Gastroesophageal sphincter (tissue), 4 donors: ENCODE results near the gene C22orf31. TPM values are rescaled to one million over a fixed set of nuclear protein-coding genes. Genes with fewer than 3 reads are reported as not detected.
"Not testable (repeated sequence)": the region's sequence is repeated elsewhere in the genome, so short reads cannot be mapped to it uniquely, and the experiment has no call there.

Source experiments
- ATAC-seq: fragments of 150-250 bp; one replicate; pipeline ENCODE4 v1.9.1; 2016; ENCODE audit warnings: mild to moderate bottlenecking, moderate library complexity
- H3K27ac ChIP-seq, 4 donors: fragments of 200-600 bp; sonication (generic) in 3 of 4; 1 replicate in 3 of 4; 2 replicates in 1 of 4; pipeline ENCODE4 v1.5.1; 2016 to 2019
- H3K27me3 ChIP-seq: fragments of 200-600 bp; sonication (generic); one replicate; pipeline ENCODE4 v1.5.1; 2019
- H3K36me3 ChIP-seq, 2 donors: fragments of 200-600 bp; sonication (generic); one replicate each; pipeline ENCODE4 v1.5.1; 2019; ENCODE audit warnings: control low read depth in 1 of 2
- H3K4me1 ChIP-seq, 3 donors: fragments of 200-600 bp; sonication (generic); 1 replicate in 2 of 3; 2 replicates in 1 of 3; pipeline ENCODE4 v1.5.1; 2016 to 2019; ENCODE audit warnings: control low read depth in 2 of 3
- H3K4me3 ChIP-seq, 2 donors: fragments of 200-600 bp; sonication (generic); one replicate each; pipeline ENCODE4 v1.5.1; 2019; ENCODE audit warnings: mild to moderate bottlenecking in 1 of 2, moderate library complexity in 1 of 2
- H3K9me3 ChIP-seq, 3 donors: fragments of 200-600 bp; sonication (generic); one replicate each; pipeline ENCODE4 v1.5.1; 2017 to 2019; ENCODE audit warnings: control low read depth in 2 of 3
- EP300 ChIP-seq: sonication (generic); formaldehyde crosslinking; IDR thresholded peaks from one replicate; pipeline ENCODE4 v1.6.1; 2017; ENCODE audit warnings: antibody characterized with exemption, mild to moderate bottlenecking
- POLR2A ChIP-seq, 2 donors: fragments of 450-650 bp; IDR thresholded peaks; one replicate each; pipeline ENCODE4 v1.6.1; 2017; ENCODE audit warnings: antibody characterized with exemption in 2 of 2, mild to moderate bottlenecking in 2 of 2, moderate library complexity in 1 of 2
- POLR2AphosphoS5 ChIP-seq: sonication (generic); formaldehyde crosslinking; IDR thresholded peaks from one replicate; pipeline ENCODE4 v1.6.1; 2017; ENCODE audit warnings: antibody characterized with exemption
- WGBS, 2 donors: methylation state at CpG; one replicate each; pipeline ENCODE4 v1.1.5; 2018; ENCODE audit warnings: low coverage in 1 of 2; 5-methylcytosine and 5-hydroxymethylcytosine counted together
- total RNA-seq, 4 donors: library from RNA; depleted of rRNA; stranded (reverse); fragments of >200 nt; gene quantifications; one replicate each; pipeline ENCODE4 v1.1.0, GENCODE V29; 2016
- TF ChIP-seq, protein P1 (sequence below), 4 experiments: fragments of 200-600 bp in 2 of 4; fragments of 450-650 bp in 2 of 4; sonication (generic) in 1 of 4; IDR thresholded peaks; one replicate each; pipeline ENCODE4 v1.5.1; 2017 to 2019; ENCODE audit warnings: antibody characterized with exemption in 4 of 4, mild to moderate bottlenecking in 2 of 4, moderate library complexity in 2 of 4

C22orf31 gene
- total RNA-seq, 4 donors from 2014 or later, result not detected

DNA sequence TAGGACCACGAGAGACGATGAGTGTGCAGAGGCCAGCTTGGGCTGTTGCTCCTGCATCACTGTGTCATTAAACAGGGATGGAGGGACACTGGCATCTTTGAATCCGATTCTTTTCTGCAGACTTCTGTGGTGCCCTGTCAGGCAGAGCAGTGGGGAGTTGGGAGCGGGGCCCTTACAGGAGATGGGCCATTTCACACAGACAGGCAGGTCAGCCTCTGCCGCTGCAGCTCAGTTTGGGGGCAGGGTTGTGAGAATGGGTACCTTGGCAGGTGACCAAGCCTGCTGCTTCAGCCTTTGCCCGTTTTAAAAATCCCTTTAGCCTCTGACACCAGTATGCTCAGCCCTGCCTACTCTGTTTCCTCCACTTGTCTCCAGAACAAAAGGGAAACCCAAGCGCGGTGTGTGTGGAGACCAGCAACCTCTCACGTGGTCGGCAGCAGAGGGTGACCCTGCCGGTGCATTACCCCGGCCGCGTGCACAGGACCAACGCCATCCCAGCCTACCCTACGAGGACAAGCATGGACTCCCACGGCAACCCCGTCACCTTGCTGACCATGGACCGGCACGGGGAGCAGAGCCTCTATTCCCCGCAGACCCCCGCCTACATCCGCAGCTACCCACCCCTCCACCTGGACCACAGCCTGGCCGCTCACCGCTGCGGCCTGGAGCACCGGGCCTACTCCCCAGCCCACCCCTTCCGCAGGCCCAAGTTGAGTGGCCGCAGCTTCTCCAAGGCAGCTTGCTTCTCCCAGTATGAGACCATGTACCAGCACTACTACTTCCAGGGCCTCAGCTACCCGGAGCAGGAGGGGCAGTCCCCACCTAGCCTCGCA lies 12.6 kb downstream of the C22orf31 start:
- Histone ChIP-seq H3K9me3 (no peaks in the 10 kb centered on the region), H3K4me3 (no peak overlapping the region), H3K27me3 (no peaks in the 10 kb centered on the region), H3K27ac (no peak overlapping the region), H3K36me3 (peaks cover 0 to 75% of the 10 kb centered on the region in 2 donors), H3K4me1 (peaks cover 0 to 8% (median 0%) of the 10 kb centered on the region in 3 donors)
- ATAC-seq, result no peak
- TF ChIP-seq POLR2A (IDR thresholded peaks at IDR 0.05) (no peak), POLR2AphosphoS5 (no peak)
- TF ChIP-seq, protein P1, sequence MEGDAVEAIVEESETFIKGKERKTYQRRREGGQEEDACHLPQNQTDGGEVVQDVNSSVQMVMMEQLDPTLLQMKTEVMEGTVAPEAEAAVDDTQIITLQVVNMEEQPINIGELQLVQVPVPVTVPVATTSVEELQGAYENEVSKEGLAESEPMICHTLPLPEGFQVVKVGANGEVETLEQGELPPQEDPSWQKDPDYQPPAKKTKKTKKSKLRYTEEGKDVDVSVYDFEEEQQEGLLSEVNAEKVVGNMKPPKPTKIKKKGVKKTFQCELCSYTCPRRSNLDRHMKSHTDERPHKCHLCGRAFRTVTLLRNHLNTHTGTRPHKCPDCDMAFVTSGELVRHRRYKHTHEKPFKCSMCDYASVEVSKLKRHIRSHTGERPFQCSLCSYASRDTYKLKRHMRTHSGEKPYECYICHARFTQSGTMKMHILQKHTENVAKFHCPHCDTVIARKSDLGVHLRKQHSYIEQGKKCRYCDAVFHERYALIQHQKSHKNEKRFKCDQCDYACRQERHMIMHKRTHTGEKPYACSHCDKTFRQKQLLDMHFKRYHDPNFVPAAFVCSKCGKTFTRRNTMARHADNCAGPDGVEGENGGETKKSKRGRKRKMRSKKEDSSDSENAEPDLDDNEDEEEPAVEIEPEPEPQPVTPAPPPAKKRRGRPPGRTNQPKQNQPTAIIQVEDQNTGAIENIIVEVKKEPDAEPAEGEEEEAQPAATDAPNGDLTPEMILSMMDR (IDR thresholded peaks at IDR 0.05), result no peak
- WGBS, 2 donors, result 60 to 93% methylated on average over 1 to 3 of the region's 31 CpGs

DNA sequence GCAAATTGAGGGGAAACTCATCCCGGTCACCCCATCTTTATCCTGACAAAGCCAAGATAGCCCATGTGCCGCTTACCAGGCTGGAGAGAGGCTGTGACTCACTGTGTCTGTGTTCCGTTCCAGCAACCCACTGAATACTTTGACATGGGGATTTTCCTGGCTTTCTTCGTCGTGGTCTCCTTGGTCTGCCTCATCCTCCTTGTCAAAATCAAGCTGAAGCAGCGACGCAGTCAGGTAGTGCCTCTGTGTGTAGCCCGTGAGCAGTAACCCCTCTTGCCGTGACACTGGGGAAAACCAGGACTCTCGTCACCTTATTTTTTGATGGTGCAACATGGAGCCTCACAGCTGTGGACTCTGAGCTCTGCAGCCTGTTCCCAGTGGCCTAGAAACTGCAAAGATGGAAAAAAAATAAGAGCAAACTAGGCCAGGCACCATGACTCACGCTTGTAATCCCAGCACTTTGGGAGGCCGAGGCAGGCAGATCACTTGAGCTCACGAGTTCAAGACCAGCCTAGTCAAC lies 16.9 kb downstream of the C22orf31 start:
- 64 to 71% methylated on average over 5 to 12 of the region's 13 CpGs for WGBS, 2 donors
- TF ChIP-seq, protein P1 (IDR thresholded peaks at IDR 0.05), result no peak
- TF ChIP-seq POLR2A (IDR thresholded peaks at IDR 0.05), result no peak
- TF ChIP-seq EP300, result no peak
- TF ChIP-seq POLR2AphosphoS5, result no peak
- ATAC-seq, result peak; percentile 42
- peak overlapping the region in 3 of 4 donors; percentile 32 to 62 (median 45) for H3K27ac ChIP-seq
- H3K36me3 ChIP-seq, result peaks cover 0 to 67% of the 10 kb centered on the region in 2 donors
- no peaks in the 10 kb centered on the region for H3K27me3 ChIP-seq
- H3K9me3 ChIP-seq, result no peaks in the 10 kb centered on the region
- H3K4me3 ChIP-seq, result no peak overlapping the region
- peaks cover 0 to 28% (median 0%) of the 10 kb centered on the region in 3 donors for H3K4me1 ChIP-seq

DNA sequence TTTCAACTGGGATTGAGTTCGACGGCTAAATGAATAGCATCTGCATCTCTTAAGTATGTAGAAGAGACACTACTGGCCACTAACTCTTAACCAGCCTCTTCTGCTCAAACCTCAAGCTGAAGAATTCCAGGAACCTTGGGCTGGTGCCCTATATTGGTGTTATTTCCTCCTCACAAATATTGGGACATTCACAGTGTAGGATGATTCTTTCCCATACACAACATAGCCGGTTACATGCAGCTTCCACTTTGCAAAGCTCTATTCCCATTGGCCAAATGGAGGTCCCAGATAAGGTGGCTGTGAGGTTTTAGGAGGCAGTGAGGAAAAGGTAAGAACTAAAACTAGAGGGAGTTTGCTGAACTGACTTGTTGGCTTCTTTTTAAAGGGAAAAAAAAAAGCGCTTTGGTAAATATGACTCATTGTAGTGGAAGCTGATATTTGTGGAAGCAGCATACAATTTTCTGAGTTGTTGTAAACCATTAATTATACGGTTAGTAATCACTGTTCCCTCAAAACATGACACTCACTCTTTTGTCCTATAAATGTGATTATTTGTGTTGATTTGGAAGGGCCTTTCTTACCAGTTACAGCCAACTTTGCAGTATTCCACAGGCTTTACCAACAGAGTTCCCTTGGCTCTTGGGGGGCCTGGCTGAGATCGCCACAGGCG lies 17.6 kb downstream of the C22orf31 start:
- Histone ChIP-seq H3K9me3 (no peaks in the 10 kb centered on the region), H3K36me3 (peaks cover 0 to 61% of the 10 kb centered on the region in 2 donors), H3K27me3 (no peaks in the 10 kb centered on the region), H3K4me1 (peaks cover 0 to 28% (median 0%) of the 10 kb centered on the region in 3 donors), H3K4me3 (no peak overlapping the region), H3K27ac (peak overlapping the region in 3 of 4 donors; percentile 32 to 62 (median 45))
- ATAC-seq, result no peak
- 53 to 82% methylated on average over 5 to 6 of the region's 7 CpGs for WGBS, 2 donors
- TF ChIP-seq POLR2A (IDR thresholded peaks at IDR 0.05) (no peak), EP300 (no peak), POLR2AphosphoS5 (no peak)
- TF ChIP-seq, protein P1 (IDR thresholded peaks at IDR 0.05), result no peak

DNA sequence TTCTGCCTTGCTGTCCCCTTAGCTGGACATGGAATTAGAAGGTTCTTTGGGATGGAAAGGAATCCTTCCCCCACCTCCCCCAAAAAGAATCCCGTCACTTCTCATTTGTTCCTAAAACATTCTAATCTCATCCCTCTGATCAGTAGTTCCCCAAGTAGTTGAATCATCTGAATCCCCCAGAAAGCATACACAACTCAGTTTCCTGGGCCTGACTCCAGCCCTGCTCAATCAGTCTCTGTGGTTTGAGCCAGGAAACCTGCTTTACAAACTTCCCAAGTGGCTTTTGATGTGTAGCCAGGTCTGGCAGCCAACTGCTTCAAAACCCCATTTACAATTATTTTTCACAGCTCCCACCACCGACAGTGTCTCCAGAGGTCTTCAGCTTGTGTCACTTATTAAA lies 20.2 kb downstream of the C22orf31 start:
- 18 to 51% methylated on average over 2 of the region's 2 CpGs for WGBS, 2 donors
- TF ChIP-seq POLR2A (IDR thresholded peaks at IDR 0.05) (no peak), EP300 (no peak)
- Histone ChIP-seq H3K4me1 (peaks cover 0 to 34% (median 0%) of the 10 kb centered on the region in 3 donors), H3K4me3 (no peak overlapping the region), H3K27ac (no peak overlapping the region), H3K36me3 (peaks cover 0 to 34% of the 10 kb centered on the region in 2 donors), H3K27me3 (no peaks in the 10 kb centered on the region), H3K9me3 (no peaks in the 10 kb centered on the region)
- no peak for ATAC-seq

DNA sequence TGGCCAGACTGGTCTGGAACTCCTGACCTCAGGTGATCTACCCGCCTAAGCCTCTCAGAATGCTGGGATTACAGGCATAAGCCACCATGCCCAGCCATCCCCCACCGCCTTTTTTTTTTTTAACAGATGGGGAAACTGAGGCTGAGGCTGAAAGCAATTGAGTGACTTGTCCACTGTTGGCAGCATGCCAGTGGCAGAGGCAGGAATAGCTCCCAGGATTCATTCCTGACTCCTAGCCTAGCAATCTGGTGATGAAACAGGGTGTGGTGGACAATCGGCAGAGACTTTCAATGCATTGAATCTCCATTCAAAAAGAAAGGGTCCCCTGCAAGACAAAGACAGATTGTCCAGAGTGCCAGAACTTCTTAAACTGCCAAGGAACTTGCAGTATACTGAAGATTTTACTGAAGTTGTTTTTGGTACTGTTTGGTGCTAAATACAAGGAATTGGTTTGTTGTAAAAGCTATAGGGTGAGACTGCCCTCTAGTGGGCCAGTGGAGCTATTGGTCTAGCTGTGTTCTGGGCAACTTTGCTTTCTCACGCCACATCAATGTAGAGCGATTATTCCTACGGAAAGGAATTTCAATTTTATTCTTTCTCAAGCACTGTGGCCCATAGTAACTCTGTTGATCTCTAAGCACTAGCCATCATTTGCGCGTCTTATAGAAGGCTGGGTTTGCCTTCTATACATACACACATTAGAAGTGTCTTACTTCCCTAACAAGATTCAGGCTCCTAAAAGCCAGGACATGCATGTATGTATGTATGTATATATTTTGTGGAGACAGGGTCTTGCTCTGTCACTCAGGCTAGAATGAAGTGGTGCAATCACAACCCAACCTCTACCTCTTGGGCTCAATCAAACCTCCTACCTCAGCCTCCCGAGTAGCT lies 21.0 kb downstream of the C22orf31 start:
- no peaks in the 10 kb centered on the region for H3K9me3 ChIP-seq
- 15 to 26% methylated on average over 6 to 8 of the region's 9 CpGs for WGBS, 2 donors
- peaks cover 0 to 34% (median 0%) of the 10 kb centered on the region in 3 donors for H3K4me1 ChIP-seq
- no peak overlapping the region for H3K27ac ChIP-seq
- H3K4me3 ChIP-seq, result no peak overlapping the region
- no peaks in the 10 kb centered on the region for H3K27me3 ChIP-seq
- peak; percentile 78 for ATAC-seq
- H3K36me3 ChIP-seq, result peaks cover 0 to 26% of the 10 kb centered on the region in 2 donors
- TF ChIP-seq, protein P1 (IDR thresholded peaks at IDR 0.05), result peak; percentile 95 to 99 (median 96)
- no peak for TF ChIP-seq EP300
- no peak for TF ChIP-seq POLR2AphosphoS5
- TF ChIP-seq POLR2A (IDR thresholded peaks at IDR 0.05), result no peak

DNA sequence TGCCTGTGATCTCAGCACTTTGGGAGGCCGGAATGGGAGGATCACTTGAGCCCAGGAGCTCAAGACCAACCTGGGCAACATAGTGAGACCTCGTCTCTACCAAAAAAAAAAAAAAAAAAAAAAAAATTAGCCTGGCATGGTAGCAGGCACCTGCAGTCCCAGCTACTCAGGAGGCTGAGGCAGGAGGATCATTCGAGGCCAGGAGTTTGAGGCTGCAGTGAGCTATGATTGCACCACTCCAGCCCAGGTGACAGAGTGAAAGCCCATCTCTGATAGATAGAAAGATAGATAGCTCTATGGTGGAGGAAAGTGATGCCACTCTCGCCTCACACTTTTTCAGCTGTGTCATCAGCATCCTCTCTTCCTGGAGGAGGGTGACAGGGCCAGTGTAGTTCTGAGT lies 21.9 kb downstream of the C22orf31 start:
- WGBS, 2 donors, result 76 to 100% methylated on average over 1 to 4 of the region's 4 CpGs
- H3K9me3 ChIP-seq, H3K27ac ChIP-seq, H3K4me3 ChIP-seq, H3K27me3 ChIP-seq, ATAC-seq: not testable (repeated sequence)
- H3K36me3 ChIP-seq, result peaks cover 0 to 17% of the 10 kb centered on the region in 2 donors
- peaks cover 0 to 30% (median 0%) of the 10 kb centered on the region in 3 donors for H3K4me1 ChIP-seq
